A673 (cell line): ENCODE results near the gene SMIM20. TPM values are rescaled to one million over a fixed set of nuclear protein-coding genes. Genes with fewer than 3 reads are reported as not detected.

Experiments
- BruUV-seq: library from RNA; stranded (reverse); fragments of 400-500 nt; replicated peaks from 2 replicates; lab custom pipeline; 2021; lab: Mats Ljungman, UMichigan
- CTCF ChIA-PET: fragments of 300-600 bp; sonication (Branson Sonifier 250); formaldehyde crosslinking; loops from one replicate; lab custom pipeline; 2022; ENCODE audit warnings: antibody characterized with exemption; lab: Charles Lee
- POLR2A ChIA-PET: fragments of 300-600 bp; sonication (Branson Sonifier 250); formaldehyde crosslinking; loops from one replicate; lab custom pipeline; 2022; ENCODE audit warnings: antibody characterized with exemption; ENCODE audit not compliant: low non-redundant PET; lab: Charles Lee
- DNase-seq: peaks from one replicate; pipeline ENCODE4 v3.0.0-alpha.2; 2015; ENCODE audit warnings: low spot score
- H3K27ac ChIP-seq: fragments of 200-600 bp; sonication (generic); 2 replicates; pipeline ENCODE4 v1.5.1; 2016; ENCODE audit warnings: mixed run types, low read depth, mild to moderate bottlenecking, mixed read lengths, antibody characterized with exemption, low read length; ENCODE audit not compliant: poor library complexity, severe bottlenecking
- H3K27me3 ChIP-seq: fragments of 200-600 bp; sonication (generic); replicated peaks from 2 replicates; pipeline ENCODE4 v1.6.1; 2017; ENCODE audit warnings: mixed run types, low read depth, mild to moderate bottlenecking, mixed read lengths, antibody characterized with exemption, low read length; ENCODE audit not compliant: insufficient read depth, poor library complexity
- H3K36me3 ChIP-seq: fragments of 200-600 bp; sonication (generic); 2 replicates; pipeline ENCODE4 v1.6.1; 2016; ENCODE audit warnings: mixed run types, mild to moderate bottlenecking, mixed read lengths, antibody characterized with exemption, low read length; ENCODE audit not compliant: insufficient read depth, poor library complexity, severe bottlenecking
- H3K4me1 ChIP-seq: fragments of 200-600 bp; sonication (generic); 2 replicates; pipeline ENCODE4 v1.6.1; 2017; ENCODE audit warnings: mixed run types, mild to moderate bottlenecking, mixed read lengths, antibody characterized with exemption, low read length; ENCODE audit not compliant: insufficient read depth, poor library complexity, severe bottlenecking
- H3K4me3 ChIP-seq: fragments of 200-600 bp; sonication (generic); 2 replicates; pipeline ENCODE4 v1.5.1; 2016; ENCODE audit warnings: low read depth, mixed run types, mild to moderate bottlenecking, mixed read lengths, low read length; ENCODE audit not compliant: poor library complexity, severe bottlenecking
- H3K9me3 ChIP-seq: fragments of 200-600 bp; sonication (generic); 2 replicates; pipeline ENCODE4 v1.6.1; 2016; ENCODE audit warnings: mixed run types, low read depth, mild to moderate bottlenecking, mixed read lengths, antibody characterized with exemption, low read length; ENCODE audit not compliant: poor library complexity, severe bottlenecking
- EZH2 ChIP-seq: fragments of 200-600 bp; sonication (generic); IDR thresholded peaks from 2 replicates; pipeline ENCODE4 v1.6.1; 2017; ENCODE audit warnings: borderline replicate concordance, low read depth, mild to moderate bottlenecking, mixed read lengths, antibody characterized with exemption, low read length; ENCODE audit not compliant: poor library complexity, severe bottlenecking
- intact Hi-C: fragments of 100-400 bp; cut with micrococcal nuclease; formaldehyde crosslinking; loops from one replicate; pipeline ENCODE4 v1.10.0; 2022; ENCODE audit not compliant: unreplicated experiment
- total RNA-seq: library from RNA; stranded (reverse); gene quantifications from 2 replicates; pipeline ENCODE4 v1.2.3, GENCODE V29; 2021
- TF ChIP-seq, protein P1 (sequence below): fragments of 300-800, 200-600 bp; sonication (generic); conservative IDR thresholded peaks from 2 replicates; pipeline ENCODE4 v1.5.1; 2017; ENCODE audit warnings: low read depth, mild to moderate bottlenecking, antibody characterized with exemption, low read length, moderate library complexity, mixed read lengths

Gene SMIM20
- total RNA-seq, 1 experiment from 2014 or later, result 25.2 TPM

DNA sequence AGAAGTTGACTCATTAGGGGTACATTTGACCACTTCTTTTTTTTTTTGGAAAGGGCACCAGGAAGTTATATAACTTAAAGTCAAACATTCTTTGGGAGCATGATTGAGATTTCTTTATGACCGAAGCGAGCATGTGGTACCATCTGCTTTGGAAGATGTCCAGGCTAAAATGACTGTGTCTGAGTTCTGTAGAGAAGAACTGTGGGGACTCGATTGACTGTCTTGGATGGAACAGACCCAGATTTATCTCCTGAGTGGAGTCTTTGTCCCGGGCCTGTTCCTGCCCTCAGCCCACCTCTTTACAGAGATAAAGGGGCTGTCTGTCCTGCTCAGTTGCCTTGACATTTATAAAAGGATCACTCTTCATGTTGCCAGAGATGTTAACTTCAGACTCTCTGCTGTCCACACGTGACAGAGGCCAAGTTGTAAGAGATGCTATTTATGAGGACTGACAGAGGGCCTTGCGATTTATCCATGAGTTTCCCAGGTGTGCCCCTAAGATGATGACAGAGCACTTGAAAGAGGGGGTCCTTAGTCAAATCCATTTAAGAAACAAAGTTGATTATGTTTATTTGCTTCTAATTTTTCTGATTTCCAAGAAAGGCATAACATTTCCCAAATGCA, 16.8 kb downstream of the SMIM20 start:
- no peaks in the 10 kb centered on the region for H3K9me3 ChIP-seq
- no peak overlapping the region for H3K4me3 ChIP-seq
- peaks cover 35% of the 10 kb centered on the region for H3K4me1 ChIP-seq
- no peak for DNase-seq
- ChIA-PET CTCF (no interaction called here), POLR2A (no interaction called here)
- TF ChIP-seq, protein P1, sequence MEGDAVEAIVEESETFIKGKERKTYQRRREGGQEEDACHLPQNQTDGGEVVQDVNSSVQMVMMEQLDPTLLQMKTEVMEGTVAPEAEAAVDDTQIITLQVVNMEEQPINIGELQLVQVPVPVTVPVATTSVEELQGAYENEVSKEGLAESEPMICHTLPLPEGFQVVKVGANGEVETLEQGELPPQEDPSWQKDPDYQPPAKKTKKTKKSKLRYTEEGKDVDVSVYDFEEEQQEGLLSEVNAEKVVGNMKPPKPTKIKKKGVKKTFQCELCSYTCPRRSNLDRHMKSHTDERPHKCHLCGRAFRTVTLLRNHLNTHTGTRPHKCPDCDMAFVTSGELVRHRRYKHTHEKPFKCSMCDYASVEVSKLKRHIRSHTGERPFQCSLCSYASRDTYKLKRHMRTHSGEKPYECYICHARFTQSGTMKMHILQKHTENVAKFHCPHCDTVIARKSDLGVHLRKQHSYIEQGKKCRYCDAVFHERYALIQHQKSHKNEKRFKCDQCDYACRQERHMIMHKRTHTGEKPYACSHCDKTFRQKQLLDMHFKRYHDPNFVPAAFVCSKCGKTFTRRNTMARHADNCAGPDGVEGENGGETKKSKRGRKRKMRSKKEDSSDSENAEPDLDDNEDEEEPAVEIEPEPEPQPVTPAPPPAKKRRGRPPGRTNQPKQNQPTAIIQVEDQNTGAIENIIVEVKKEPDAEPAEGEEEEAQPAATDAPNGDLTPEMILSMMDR, result no peak
- TF ChIP-seq EZH2, result no peak
- no peaks in the 10 kb centered on the region for H3K36me3 ChIP-seq
- H3K27ac ChIP-seq, result no peak overlapping the region
- BruUV-seq, result no TSS peak
- no peaks in the 10 kb centered on the region for H3K27me3 ChIP-seq
- intact Hi-C loops, result no loop called here

DNA sequence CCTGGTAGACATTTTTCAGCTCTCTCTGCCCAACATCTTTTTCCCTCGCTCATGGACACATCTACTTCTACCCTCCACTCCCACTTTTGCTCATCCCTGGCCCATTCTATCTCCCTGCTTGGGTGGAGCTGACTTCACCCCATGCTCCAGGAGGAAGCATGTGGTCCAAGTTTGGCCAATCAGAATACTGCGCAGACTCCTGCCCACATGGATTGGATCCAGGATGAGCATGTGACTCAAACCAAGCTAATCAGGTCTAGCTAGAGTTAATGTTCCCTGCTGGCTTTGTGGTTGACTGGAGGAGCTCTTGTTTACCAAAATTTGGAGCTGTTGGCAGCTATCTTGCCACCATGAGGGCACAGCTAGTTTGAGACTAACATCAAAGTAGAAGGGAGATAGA, 22.7 kb downstream of the SMIM20 start:
- Histone ChIP-seq H3K27me3 (no peaks in the 10 kb centered on the region), H3K4me1 (no peaks in the 10 kb centered on the region), H3K4me3 (no peak overlapping the region), H3K27ac (no peak overlapping the region), H3K36me3 (no peaks in the 10 kb centered on the region), H3K9me3 (no peaks in the 10 kb centered on the region)
- BruUV-seq, result no TSS peak
- POLR2A ChIA-PET, result no interaction called here
- CTCF ChIA-PET, result no interaction called here
- DNase-seq, result peak; percentile 45
- TF ChIP-seq, protein P1, result no peak
- no peak for TF ChIP-seq EZH2
- intact Hi-C loops, result no loop called here

DNA sequence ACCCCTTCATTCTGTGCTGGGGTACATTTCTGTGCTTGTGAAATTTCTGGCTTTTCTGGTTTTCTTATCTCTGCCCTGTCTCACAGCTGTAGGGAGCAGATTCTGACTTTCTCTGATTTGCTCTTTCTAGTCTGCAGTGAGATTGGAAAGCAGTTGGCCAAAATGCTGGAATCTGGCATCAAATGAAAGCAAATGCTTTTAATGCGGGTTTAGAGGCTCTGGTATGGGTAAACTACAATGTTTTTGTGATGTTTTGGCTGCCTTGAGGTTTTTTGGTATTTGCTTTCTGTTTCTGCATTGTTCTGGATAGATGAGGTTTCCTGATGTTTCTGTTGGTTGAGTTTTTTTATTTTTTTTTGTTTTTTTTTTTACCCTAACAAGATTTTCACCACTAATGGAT, 23.8 kb downstream of the SMIM20 start:
- DNase-seq, result no peak
- Histone ChIP-seq H3K36me3 (no peaks in the 10 kb centered on the region), H3K4me1 (no peaks in the 10 kb centered on the region), H3K27me3 (no peaks in the 10 kb centered on the region), H3K27ac (no peak overlapping the region), H3K4me3 (no peak overlapping the region), H3K9me3 (no peaks in the 10 kb centered on the region)
- no TSS peak for BruUV-seq
- TF ChIP-seq, protein P1, result no peak
- TF ChIP-seq EZH2, result no peak
- ChIA-PET POLR2A (no interaction called here), CTCF (no interaction called here)
- intact Hi-C loops, result no loop called here
